ENCODE data around the gene RPL15.
"Not testable (repeated sequence)": the region's sequence is repeated elsewhere in the genome, so short reads cannot be mapped to it uniquely, and the experiment has no call there.

RPL15 gene

GRCh38 chr3:23894254-23895061, 22.5 kb upstream of the RPL15 start:
- no peak overlapping the region for H3K4me3 ChIP-seq (ENCODE audit: low read depth, low read length)
- TF ChIP-seq CTCF (IDR thresholded peaks at IDR 0.05; ENCODE audit: low read depth, low read length), result no peak

DNA sequence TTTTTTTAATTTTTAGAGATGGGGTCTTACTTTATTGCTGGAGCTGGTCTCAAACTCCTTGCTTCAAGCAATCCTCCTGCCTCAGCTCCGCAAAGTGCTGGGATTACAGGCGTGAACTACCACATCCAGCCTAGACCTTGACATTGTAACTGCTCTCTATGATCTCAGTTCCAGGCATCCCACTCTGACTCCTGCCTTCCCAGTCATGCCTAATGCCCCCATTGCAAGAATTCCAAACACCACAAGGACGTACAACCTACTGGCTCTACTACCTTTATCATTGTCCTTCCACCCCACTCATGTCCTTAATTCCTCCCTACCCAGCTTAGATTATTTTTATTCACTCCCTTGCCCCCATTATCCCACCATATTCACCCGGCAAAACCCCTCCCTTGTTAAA, 21.8 kb upstream of the RPL15 start:
- no peak overlapping the region for H3K4me3 ChIP-seq (ENCODE audit: low read depth, low read length)
- no peak for TF ChIP-seq CTCF (IDR thresholded peaks at IDR 0.05; ENCODE audit: low read depth, low read length)

DNA sequence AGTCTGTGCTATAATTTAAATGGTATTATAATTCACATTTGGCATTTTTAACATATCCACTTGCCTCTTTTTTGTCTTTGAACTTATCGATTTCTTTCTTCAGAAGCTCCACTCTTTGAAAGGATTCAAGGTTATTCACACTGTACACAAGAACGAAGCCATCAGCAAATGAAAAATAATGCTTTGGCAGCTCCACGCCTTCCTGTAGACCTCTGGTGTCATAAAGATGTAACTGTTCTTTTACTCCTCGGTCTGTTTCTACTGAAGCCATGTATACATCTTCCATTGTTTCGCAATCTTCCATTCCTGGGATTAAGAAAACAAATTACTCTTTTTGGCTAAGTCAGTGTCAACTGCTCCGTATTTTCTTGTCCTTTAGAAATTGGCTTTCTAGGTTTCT, 16.2 kb upstream of the RPL15 start:
- no peak for TF ChIP-seq CTCF (IDR thresholded peaks at IDR 0.05; ENCODE audit: low read depth, low read length)
- no peak overlapping the region for H3K4me3 ChIP-seq (ENCODE audit: low read depth, low read length)

DNA sequence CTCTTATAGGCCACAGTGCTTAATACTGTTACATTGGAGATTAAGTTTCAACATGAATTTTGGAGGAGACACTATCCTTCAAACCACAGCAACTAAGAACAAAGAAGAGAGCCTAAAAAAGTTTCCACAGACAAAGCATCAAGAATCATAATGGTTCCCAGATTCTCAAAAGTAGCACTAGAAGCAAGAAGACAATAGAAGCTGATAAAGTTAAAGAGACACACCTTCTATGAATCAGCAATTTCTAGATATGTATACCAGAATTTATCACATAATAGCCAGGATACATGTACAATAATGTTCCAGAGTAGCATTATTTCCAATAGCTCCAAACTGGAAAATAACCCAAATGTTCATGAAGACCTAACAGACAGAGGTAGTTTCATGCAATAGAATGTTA, 12.4 kb upstream of the RPL15 start:
- H3K4me3 ChIP-seq (ENCODE audit: low read depth, low read length), result no peak overlapping the region
- TF ChIP-seq CTCF (IDR thresholded peaks at IDR 0.05; ENCODE audit: low read depth, low read length), result no peak

DNA sequence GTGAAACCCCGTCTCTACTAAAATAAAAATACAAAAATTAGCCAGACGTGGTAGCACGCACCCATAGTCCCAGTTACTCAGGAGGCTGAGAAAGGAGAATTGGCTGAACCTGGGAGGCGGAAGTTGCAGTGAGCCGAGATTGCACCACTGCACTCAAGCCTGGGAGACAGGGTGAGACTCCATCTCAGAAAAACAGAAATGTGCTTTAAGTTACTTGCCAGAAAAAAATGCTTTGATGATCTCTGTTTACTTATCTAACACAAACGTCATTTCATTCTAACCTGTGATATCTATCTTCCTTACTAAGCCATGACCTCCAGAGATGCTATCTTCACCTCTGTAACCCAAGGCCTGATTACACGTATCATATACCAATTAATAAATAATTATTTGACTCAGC, 7.6 kb upstream of the RPL15 start:
- H3K4me3 ChIP-seq (ENCODE audit: low read depth, low read length), result no peak overlapping the region
- no peak for TF ChIP-seq CTCF (IDR thresholded peaks at IDR 0.05; ENCODE audit: low read depth, low read length)

DNA sequence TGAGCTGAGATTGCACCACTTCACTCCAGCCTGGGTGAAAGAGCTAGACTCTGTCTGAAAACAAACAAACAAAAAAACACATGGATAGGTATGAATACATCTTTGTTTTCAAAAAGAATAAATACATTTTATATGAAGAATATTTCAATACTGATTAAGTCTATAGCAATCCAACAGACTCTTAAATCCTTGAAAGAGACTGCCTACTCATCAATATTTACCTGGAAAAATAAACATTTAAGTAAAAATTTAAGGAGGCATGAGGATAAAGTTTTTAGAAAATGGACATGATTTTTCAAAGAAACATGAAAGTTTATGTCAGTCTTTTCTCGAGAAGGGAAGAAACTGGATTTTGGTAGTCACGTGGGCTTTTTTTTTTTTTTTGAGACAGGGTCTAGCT, 5.5 kb upstream of the RPL15 start:
- H3K4me3 ChIP-seq (ENCODE audit: low read depth, low read length), result no peak overlapping the region
- TF ChIP-seq CTCF (IDR thresholded peaks at IDR 0.05; ENCODE audit: low read depth, low read length), result no peak

DNA sequence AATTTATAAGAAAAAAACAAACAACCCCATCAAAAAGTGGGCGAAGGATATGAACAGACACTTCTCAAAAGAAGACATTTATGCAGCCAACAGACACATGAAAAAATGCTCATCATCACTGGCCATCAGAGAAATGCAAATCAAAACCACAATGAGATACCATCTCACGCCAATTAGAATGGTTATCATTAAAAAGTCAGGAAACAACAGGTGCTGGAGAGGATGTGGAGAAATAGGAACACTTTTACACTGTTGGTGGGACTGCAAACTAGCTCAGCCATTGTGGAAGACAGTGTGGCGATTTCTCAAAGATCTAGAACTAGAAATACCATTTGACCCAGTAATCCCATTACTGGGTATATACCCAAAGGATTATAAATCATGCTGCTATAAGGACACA, 4.6 kb upstream of the RPL15 start:
- not testable (repeated sequence) for H3K4me3 ChIP-seq (ENCODE audit: low read depth, low read length)

DNA sequence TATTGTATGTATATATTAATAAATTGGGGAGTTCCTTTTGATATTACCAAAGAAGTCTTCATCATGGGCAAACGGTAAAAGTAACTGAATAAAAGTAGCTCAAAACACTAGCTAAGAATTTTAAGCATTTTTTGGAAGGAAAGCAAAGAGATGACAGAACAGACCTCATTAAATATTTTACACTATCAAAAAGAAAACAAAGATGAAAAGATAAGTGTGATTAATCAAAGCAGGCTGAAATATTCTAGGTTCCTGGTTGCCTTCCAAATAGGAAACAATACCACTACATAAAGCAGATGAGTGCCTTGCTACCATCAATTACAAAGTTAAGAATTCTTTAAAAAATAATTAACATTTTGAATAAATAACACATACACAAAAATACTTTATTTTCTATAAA, 3.8 kb upstream of the RPL15 start:
- TF ChIP-seq CTCF (IDR thresholded peaks at IDR 0.05; ENCODE audit: low read depth, low read length), result no peak
- no peak overlapping the region for H3K4me3 ChIP-seq (ENCODE audit: low read depth, low read length)
